ENCODE data around the gene ZNF532.

- TF ChIP-seq CTCF (optimal IDR thresholded peaks at IDR 0.05 in 1 of 3, IDR thresholded peaks at IDR 0.05 in 1 of 3, conservative IDR thresholded peaks at IDR 0.05 in 1 of 3; ENCODE audit: extremely low read depth in 1 of 3, insufficient read depth in 2 of 3, low read length in 3 of 3) (no peak), EZH2 (IDR thresholded peaks at IDR 0.05; ENCODE audit: low read length) (no peak)
Measured at GRCh38 chr18:58871514-58872420, 7.1 kb downstream of the ZNF532 start.

All from keratinocyte (primary cell).